Measurements from ENCODE around the gene LPCAT4. TPM values are rescaled to one million over a fixed set of nuclear protein-coding genes. Genes with fewer than 3 reads are reported as not detected.
"Not testable (repeated sequence)": the region's sequence is repeated elsewhere in the genome, so short reads cannot be mapped to it uniquely, and the experiment has no call there.

Gene LPCAT4
- total RNA-seq, 1 experiment from 2014 or later = 6.1 TPM

DNA sequence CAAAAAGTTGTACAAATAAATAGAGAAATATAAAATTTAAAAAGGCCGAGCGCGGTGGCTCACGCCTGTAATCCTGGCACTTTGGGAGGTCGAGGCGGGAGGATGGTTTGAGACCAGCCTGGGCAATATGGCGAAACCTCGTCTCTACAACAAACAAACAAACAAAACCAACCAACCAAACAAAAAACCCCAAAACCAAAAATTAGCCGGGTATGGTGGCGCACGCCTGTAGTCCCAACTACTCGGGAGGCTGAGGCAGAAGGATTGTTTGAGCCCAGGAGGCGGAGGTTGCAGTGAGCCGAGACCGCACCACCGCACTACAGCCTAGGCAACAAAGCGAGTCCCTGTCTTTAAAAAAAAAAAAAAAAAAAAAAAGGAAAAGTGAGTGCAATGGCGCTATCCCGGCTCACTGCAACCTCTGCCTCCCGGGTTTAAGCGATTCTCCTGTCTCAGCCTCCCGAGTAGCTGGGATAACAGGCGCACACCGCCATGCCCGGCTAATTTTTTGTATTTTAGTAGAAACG, 24.7 kb downstream of the LPCAT4 start:
- DNase-seq (ENCODE audit: low read depth, low spot score) = peak; percentile 32
- in situ Hi-C loops (cut with HindIII; ENCODE audit: low pct_unique_long_range_greater_than_20kb, low sequenced_read_pairs) = not testable (repeated sequence)

GRCh38 chr15:34341381-34342212, 25.4 kb downstream of the LPCAT4 start:
- in situ Hi-C loops (cut with HindIII; ENCODE audit: low pct_unique_long_range_greater_than_20kb, low sequenced_read_pairs) = no loop called here
- DNase-seq (ENCODE audit: low read depth, low spot score) = no peak

DNA sequence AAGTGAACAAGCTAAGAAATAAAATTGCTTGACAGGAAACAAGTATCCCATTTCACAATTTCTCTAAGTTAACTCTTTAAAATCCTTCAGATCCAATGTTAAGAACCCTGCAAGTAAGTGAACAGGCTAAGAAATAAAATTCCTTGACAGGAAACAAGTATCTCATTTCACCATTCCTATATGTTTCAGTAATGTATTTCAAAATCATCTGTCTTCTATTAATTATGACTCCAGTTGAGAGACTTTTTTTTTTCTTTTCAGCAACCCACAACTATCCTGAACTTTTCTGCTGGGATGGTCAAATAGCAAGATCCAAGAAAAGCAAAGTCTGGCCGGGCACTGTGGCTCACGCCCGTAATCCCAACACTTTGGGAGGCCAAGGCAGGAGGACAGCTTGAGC, 27.1 kb downstream of the LPCAT4 start:
- in situ Hi-C loops (cut with HindIII; ENCODE audit: low pct_unique_long_range_greater_than_20kb, low sequenced_read_pairs) = no loop called here
- no peak for DNase-seq (ENCODE audit: low read depth, low spot score)

DNA sequence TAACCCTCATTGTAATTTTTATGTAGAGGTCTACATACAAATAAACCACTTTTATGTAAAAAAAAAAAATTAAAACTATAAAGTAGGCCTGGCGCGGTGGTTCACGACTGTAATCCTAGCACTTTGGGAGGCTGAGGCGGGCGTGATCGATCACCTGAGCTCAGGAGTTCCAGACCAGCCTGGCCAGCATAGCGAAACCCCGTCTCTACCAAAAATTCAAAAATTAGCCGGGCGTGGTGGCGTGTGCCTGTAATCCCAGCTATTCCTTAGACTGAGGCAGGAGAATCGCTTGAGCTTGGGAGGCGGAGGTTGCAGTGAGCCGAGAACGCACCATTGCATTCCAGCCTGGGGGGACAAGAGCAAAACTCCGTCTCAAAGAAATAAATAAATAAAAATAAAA, 28.6 kb downstream of the LPCAT4 start:
- no peak for DNase-seq (ENCODE audit: low read depth, low spot score)
- in situ Hi-C loops (cut with HindIII; ENCODE audit: low pct_unique_long_range_greater_than_20kb, low sequenced_read_pairs) = no loop called here

- in situ Hi-C loops (cut with HindIII; ENCODE audit: low pct_unique_long_range_greater_than_20kb, low sequenced_read_pairs) = no loop called here
- peak; percentile 90 for DNase-seq (ENCODE audit: low read depth, low spot score)
Observed at GRCh38 chr15:34337557-34338306, 29.3 kb downstream of the LPCAT4 start, which contains the start of gene SLC12A6. SLC12A6 (minus strand) TSS chr15:34337781; CDS start chr15:34336680, 1,101 bp downstream.

GRCh38 chr15:34336991-34337556, 29.9 kb downstream of the LPCAT4 start:
- in situ Hi-C loops (cut with HindIII; ENCODE audit: low pct_unique_long_range_greater_than_20kb, low sequenced_read_pairs) = no loop called here
- DNase-seq (ENCODE audit: low read depth, low spot score) = no peak

GRCh38 chr15:34336231-34336990, 30.6 kb downstream of the LPCAT4 start:
- in situ Hi-C loops (cut with HindIII; ENCODE audit: low pct_unique_long_range_greater_than_20kb, low sequenced_read_pairs) = no loop called here
- DNase-seq (ENCODE audit: low read depth, low spot score) = no peak

DNA sequence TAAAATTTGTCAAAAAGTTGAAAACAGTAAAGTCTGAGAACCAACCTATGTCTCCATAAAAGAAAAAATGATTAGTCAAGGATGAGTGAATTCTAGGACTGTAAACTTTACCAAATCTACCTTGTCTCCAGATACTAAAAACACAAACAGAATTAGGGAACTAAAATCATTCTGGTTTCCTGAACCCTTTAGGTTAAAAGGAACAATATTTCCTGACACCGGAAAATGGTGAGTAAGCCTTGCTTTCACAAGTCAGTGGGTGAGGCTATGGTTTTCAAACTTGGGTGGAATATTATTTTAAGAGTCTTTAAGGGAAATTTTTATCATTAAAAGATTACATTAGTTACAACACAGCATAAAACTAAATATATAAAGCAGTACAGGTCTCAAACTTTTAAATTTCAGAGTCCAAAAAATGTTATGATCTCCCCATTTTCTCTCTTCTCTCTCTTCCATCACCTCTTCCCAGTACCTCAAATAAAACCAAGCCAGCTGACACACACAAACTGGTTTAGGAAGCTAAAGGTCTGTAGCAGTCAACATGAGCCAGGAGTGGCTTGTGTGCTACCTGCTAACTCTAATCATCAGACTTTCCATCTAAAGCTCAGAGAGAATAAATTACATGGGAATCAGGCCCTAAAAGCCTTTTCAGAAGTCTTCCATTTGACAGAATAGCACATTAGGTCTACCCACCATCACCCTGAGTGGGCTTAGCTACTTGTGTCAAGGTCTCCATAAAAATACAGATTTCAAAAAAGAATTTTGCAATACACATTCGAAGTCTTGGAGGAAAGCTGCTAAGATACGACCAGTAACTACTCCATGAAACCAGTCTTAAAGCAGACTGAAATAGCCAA, 31.6 kb downstream of the LPCAT4 start:
- no peak for DNase-seq (ENCODE audit: low read depth, low spot score)
- in situ Hi-C loops (cut with HindIII; ENCODE audit: low pct_unique_long_range_greater_than_20kb, low sequenced_read_pairs) = no loop called here

DNA sequence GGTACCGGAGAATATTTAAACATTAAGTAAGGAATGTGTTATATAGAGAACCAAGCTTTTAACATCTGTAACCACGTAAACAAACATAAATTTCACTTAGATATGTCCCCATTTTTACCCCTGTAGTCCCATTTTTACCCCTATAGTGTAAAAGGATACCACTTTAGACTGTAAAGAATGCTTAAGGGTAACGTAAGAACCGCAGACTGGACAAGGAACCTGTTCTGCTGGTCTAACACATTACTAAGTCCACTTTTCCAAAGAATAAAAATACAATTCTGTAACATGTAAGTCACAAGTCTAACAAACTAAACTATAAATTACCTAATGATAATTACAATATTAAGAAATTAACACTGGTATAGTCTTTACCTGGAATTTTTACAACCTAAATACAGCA, 32.3 kb downstream of the LPCAT4 start:
- no peak for DNase-seq (ENCODE audit: low read depth, low spot score)
- in situ Hi-C loops (cut with HindIII; ENCODE audit: low pct_unique_long_range_greater_than_20kb, low sequenced_read_pairs) = no loop called here

DNA sequence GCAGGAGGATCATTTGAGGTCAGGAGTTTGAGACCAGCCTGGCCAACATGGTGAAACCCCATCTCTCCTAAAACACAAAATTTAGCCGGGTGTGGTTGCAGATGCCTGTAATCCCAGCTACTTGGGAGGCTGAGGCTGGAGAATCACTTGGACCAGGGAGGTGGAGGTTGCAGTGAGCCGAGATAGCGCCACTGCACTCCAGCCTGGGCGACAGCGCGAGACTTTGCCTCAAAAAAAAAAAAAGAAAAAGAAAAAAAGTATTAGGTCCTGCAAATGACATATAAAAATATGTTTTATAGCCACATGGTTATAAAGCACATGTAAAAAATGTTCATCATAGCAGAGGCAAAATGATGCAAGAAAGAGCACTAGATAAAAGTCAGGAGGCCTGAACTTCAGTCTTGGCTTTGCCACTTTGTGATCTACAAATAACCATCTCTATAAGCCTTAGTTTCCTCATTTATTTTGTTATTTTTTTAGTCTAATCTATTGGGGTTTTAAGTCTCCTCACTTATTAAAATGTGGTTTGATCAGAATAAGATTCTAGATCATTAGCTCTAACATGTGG, 34.4 kb downstream of the LPCAT4 start:
- in situ Hi-C loops (cut with HindIII; ENCODE audit: low pct_unique_long_range_greater_than_20kb, low sequenced_read_pairs) = no loop called here
- DNase-seq (ENCODE audit: low read depth, low spot score) = no peak

- DNase-seq (ENCODE audit: low read depth, low spot score) = no peak
- in situ Hi-C loops (cut with HindIII; ENCODE audit: low pct_unique_long_range_greater_than_20kb, low sequenced_read_pairs) = no loop called here
Observed at GRCh38 chr15:34331809-34332208, 35.2 kb downstream of the LPCAT4 start.

GRCh38 chr15:34330279-34330678, 36.7 kb downstream of the LPCAT4 start:
- no peak for DNase-seq (ENCODE audit: low read depth, low spot score)
- in situ Hi-C loops (cut with HindIII; ENCODE audit: low pct_unique_long_range_greater_than_20kb, low sequenced_read_pairs) = no loop called here

- no peak for DNase-seq (ENCODE audit: low read depth, low spot score)
- in situ Hi-C loops (cut with HindIII; ENCODE audit: low pct_unique_long_range_greater_than_20kb, low sequenced_read_pairs) = no loop called here
Observed at GRCh38 chr15:34329006-34329405, 38.0 kb downstream of the LPCAT4 start.

DNA sequence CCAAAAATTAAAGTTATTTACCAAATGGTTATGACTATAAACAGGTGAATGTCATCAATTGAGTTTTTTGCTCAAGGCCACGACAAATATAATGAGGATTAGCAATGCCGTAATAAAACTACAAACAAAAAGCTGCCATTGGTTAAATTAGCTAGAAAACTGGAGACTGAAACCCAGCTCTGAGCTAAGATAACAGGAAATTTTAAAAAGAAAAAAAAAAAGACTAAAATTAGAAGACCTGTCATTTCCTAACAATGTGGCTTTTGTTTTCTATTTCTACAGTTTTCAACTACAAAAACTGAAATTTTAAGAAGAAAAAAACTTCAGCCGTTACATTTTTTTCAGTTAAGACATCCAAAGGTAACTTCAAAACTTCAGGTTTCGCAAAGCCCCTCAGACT, 39.1 kb downstream of the LPCAT4 start:
- in situ Hi-C loops (cut with HindIII; ENCODE audit: low pct_unique_long_range_greater_than_20kb, low sequenced_read_pairs) = no loop called here
- no peak for DNase-seq (ENCODE audit: low read depth, low spot score)

DNA sequence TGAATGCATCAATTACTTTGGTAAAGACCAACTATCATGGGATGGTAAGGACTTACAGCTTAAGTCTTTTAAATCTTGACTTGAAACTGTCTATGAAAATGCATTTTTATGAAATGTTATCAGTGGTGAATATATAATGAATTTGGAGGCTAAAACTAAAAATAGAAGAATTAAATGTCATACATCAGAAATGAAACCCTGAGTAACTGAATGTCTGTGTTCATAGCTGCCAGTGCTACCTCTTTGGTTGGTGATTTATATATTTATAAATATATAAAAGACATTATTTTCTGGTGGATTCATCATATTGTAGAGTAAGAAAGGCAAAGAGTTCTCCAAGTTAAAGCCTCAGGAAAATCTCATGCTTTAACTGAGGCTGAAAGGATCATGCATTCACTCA, 41.6 kb downstream of the LPCAT4 start:
- DNase-seq (ENCODE audit: low read depth, low spot score) = no peak
- in situ Hi-C loops (cut with HindIII; ENCODE audit: low pct_unique_long_range_greater_than_20kb, low sequenced_read_pairs) = no loop called here

GRCh38 chr15:34324933-34325332, 42.1 kb downstream of the LPCAT4 start:
- no peak for DNase-seq (ENCODE audit: low read depth, low spot score)
- in situ Hi-C loops (cut with HindIII; ENCODE audit: low pct_unique_long_range_greater_than_20kb, low sequenced_read_pairs) = no loop called here

GRCh38 chr15:34323217-34323616, 43.8 kb downstream of the LPCAT4 start:
- in situ Hi-C loops (cut with HindIII; ENCODE audit: low pct_unique_long_range_greater_than_20kb, low sequenced_read_pairs) = no loop called here
- DNase-seq (ENCODE audit: low read depth, low spot score) = no peak

Measured in SK-MEL-5 (cell line).